A673 (cell line): ENCODE results near the gene RGS7. TPM values are rescaled to one million over a fixed set of nuclear protein-coding genes. Genes with fewer than 3 reads are reported as not detected.
"Not testable (repeated sequence)": the region's sequence is repeated elsewhere in the genome, so short reads cannot be mapped to it uniquely, and the experiment has no call there.

ENCODE experiments used
- BruUV-seq: library from RNA; stranded (reverse); fragments of 400-500 nt; replicated peaks from 2 replicates; lab custom pipeline; 2021; lab: Mats Ljungman, UMichigan
- CTCF ChIA-PET: fragments of 300-600 bp; sonication (Branson Sonifier 250); formaldehyde crosslinking; loops from one replicate; lab custom pipeline; 2022; ENCODE audit warnings: antibody characterized with exemption; lab: Charles Lee
- POLR2A ChIA-PET: fragments of 300-600 bp; sonication (Branson Sonifier 250); formaldehyde crosslinking; loops from one replicate; lab custom pipeline; 2022; ENCODE audit warnings: antibody characterized with exemption; ENCODE audit not compliant: low non-redundant PET; lab: Charles Lee
- DNase-seq: peaks from one replicate; pipeline ENCODE4 v3.0.0-alpha.2; 2015; ENCODE audit warnings: low spot score
- H3K27ac ChIP-seq: fragments of 200-600 bp; sonication (generic); 2 replicates; pipeline ENCODE4 v1.5.1; 2016; ENCODE audit warnings: mixed run types, low read depth, mild to moderate bottlenecking, mixed read lengths, antibody characterized with exemption, low read length; ENCODE audit not compliant: poor library complexity, severe bottlenecking
- H3K27me3 ChIP-seq: fragments of 200-600 bp; sonication (generic); replicated peaks from 2 replicates; pipeline ENCODE4 v1.6.1; 2017; ENCODE audit warnings: mixed run types, low read depth, mild to moderate bottlenecking, mixed read lengths, antibody characterized with exemption, low read length; ENCODE audit not compliant: insufficient read depth, poor library complexity
- H3K36me3 ChIP-seq: fragments of 200-600 bp; sonication (generic); 2 replicates; pipeline ENCODE4 v1.6.1; 2016; ENCODE audit warnings: mixed run types, mild to moderate bottlenecking, mixed read lengths, antibody characterized with exemption, low read length; ENCODE audit not compliant: insufficient read depth, poor library complexity, severe bottlenecking
- H3K4me1 ChIP-seq: fragments of 200-600 bp; sonication (generic); 2 replicates; pipeline ENCODE4 v1.6.1; 2017; ENCODE audit warnings: mixed run types, mild to moderate bottlenecking, mixed read lengths, antibody characterized with exemption, low read length; ENCODE audit not compliant: insufficient read depth, poor library complexity, severe bottlenecking
- H3K4me3 ChIP-seq: fragments of 200-600 bp; sonication (generic); 2 replicates; pipeline ENCODE4 v1.5.1; 2016; ENCODE audit warnings: low read depth, mixed run types, mild to moderate bottlenecking, mixed read lengths, low read length; ENCODE audit not compliant: poor library complexity, severe bottlenecking
- H3K9me3 ChIP-seq: fragments of 200-600 bp; sonication (generic); 2 replicates; pipeline ENCODE4 v1.6.1; 2016; ENCODE audit warnings: mixed run types, low read depth, mild to moderate bottlenecking, mixed read lengths, antibody characterized with exemption, low read length; ENCODE audit not compliant: poor library complexity, severe bottlenecking
- CTCF ChIP-seq: fragments of 300-800, 200-600 bp; sonication (generic); conservative IDR thresholded peaks from 2 replicates; pipeline ENCODE4 v1.5.1; 2017; ENCODE audit warnings: low read depth, mild to moderate bottlenecking, antibody characterized with exemption, low read length, moderate library complexity, mixed read lengths
- EZH2 ChIP-seq: fragments of 200-600 bp; sonication (generic); IDR thresholded peaks from 2 replicates; pipeline ENCODE4 v1.6.1; 2017; ENCODE audit warnings: borderline replicate concordance, low read depth, mild to moderate bottlenecking, mixed read lengths, antibody characterized with exemption, low read length; ENCODE audit not compliant: poor library complexity, severe bottlenecking
- intact Hi-C: fragments of 100-400 bp; cut with micrococcal nuclease; formaldehyde crosslinking; loops from one replicate; pipeline ENCODE4 v1.10.0; 2022; ENCODE audit not compliant: unreplicated experiment
- total RNA-seq: library from RNA; stranded (reverse); gene quantifications from 2 replicates; pipeline ENCODE4 v1.2.3, GENCODE V29; 2021

RGS7 gene
- total RNA-seq, 1 experiment from 2014 or later, result not detected

GRCh38 chr1:241143765-241144442 lies 213.1 kb downstream of the RGS7 start:
- no peaks in the 10 kb centered on the region for H3K4me1 ChIP-seq
- H3K4me3 ChIP-seq, result no peak overlapping the region
- H3K27me3 ChIP-seq, result no peaks in the 10 kb centered on the region
- DNase-seq, result no peak
- no peak overlapping the region for H3K27ac ChIP-seq
- intact Hi-C loops, result no loop called here
- no peak for TF ChIP-seq EZH2
- TF ChIP-seq CTCF, result no peak
- BruUV-seq, result no TSS peak
- no peaks in the 10 kb centered on the region for H3K9me3 ChIP-seq
- ChIA-PET CTCF (no interaction called here), POLR2A (no interaction called here)
- H3K36me3 ChIP-seq, result no peaks in the 10 kb centered on the region

GRCh38 chr1:241142493-241142892 lies 214.5 kb downstream of the RGS7 start:
- Histone ChIP-seq H3K27ac (no peak overlapping the region), H3K4me3 (no peak overlapping the region), H3K9me3 (no peaks in the 10 kb centered on the region), H3K27me3 (no peaks in the 10 kb centered on the region), H3K36me3 (no peaks in the 10 kb centered on the region), H3K4me1 (no peaks in the 10 kb centered on the region)
- BruUV-seq, result no TSS peak
- POLR2A ChIA-PET, result no interaction called here
- intact Hi-C loops, result no loop called here
- no peak for TF ChIP-seq EZH2
- TF ChIP-seq CTCF, result no peak
- CTCF ChIA-PET, result no interaction called here
- DNase-seq, result no peak

- POLR2A ChIA-PET, result not testable (repeated sequence)
Observed at GRCh38 chr1:241141646-241142045, 215.4 kb downstream of the RGS7 start.

GRCh38 chr1:241140670-241141069 lies 216.3 kb downstream of the RGS7 start:
- ChIA-PET POLR2A (no interaction called here), CTCF (no interaction called here)
- H3K9me3 ChIP-seq, result no peaks in the 10 kb centered on the region
- no peaks in the 10 kb centered on the region for H3K27me3 ChIP-seq
- no peaks in the 10 kb centered on the region for H3K4me1 ChIP-seq
- no peaks in the 10 kb centered on the region for H3K36me3 ChIP-seq
- BruUV-seq, result no TSS peak
- no peak overlapping the region for H3K4me3 ChIP-seq
- intact Hi-C loops, result no loop called here
- no peak overlapping the region for H3K27ac ChIP-seq
- DNase-seq, result no peak
- TF ChIP-seq CTCF (no peak), EZH2 (no peak)

More at GRCh38 chr1:241141646-241142045, 215.4 kb downstream of the RGS7 start:
- H3K4me3 ChIP-seq, H3K9me3 ChIP-seq, H3K36me3 ChIP-seq, DNase-seq, intact Hi-C loops, CTCF ChIA-PET, BruUV-seq, H3K27ac ChIP-seq, H3K4me1 ChIP-seq, H3K27me3 ChIP-seq: not testable (repeated sequence)
